Stimulated activated CD4-positive, alpha-beta T cell treated with anti-CD3 and anti-CD28 coated beads, Interleukin-2, amount 100 ng/mL, for 24 hours (primary cell): ENCODE data around the gene SELENOS.

ENCODE experiments used
- DNase-seq, 2 donors: peaks; one replicate each; pipeline ENCODE4 v3.0.0-alpha.2; 2020

The SELENOS gene

GRCh38 chr15:101250873-101251829 lies 26.1 kb downstream of the SELENOS start:
- DNase-seq: peak; percentile 33 to 43

- no peak for DNase-seq
Observed at GRCh38 chr15:101250341-101250831, 26.9 kb downstream of the SELENOS start.

GRCh38 chr15:101248274-101248673 lies 29.0 kb downstream of the SELENOS start:
- no peak for DNase-seq

- no peak for DNase-seq
Observed at GRCh38 chr15:101246824-101247745, 30.2 kb downstream of the SELENOS start.

- DNase-seq: no peak
Observed at GRCh38 chr15:101246391-101246790, 30.9 kb downstream of the SELENOS start.

- DNase-seq: no peak
Observed at GRCh38 chr15:101244889-101245668, 32.2 kb downstream of the SELENOS start.

- no peak for DNase-seq
Observed at GRCh38 chr15:101244036-101244781, 33.1 kb downstream of the SELENOS start.

- no peak for DNase-seq
Observed at GRCh38 chr15:101243420-101243819, 33.9 kb downstream of the SELENOS start.

GRCh38 chr15:101242999-101243336 lies 34.3 kb downstream of the SELENOS start:
- DNase-seq: no peak

- peak; percentile 31 to 48 for DNase-seq
Observed at GRCh38 chr15:101242160-101242998, 34.9 kb downstream of the SELENOS start.

- DNase-seq: no peak
Observed at GRCh38 chr15:101240358-101240757, 36.9 kb downstream of the SELENOS start.

GRCh38 chr15:101239724-101240136 lies 37.6 kb downstream of the SELENOS start:
- DNase-seq: no peak

GRCh38 chr15:101237251-101237650 lies 40.0 kb downstream of the SELENOS start:
- DNase-seq: no peak

- DNase-seq: no peak
Observed at GRCh38 chr15:101233651-101234280, 43.5 kb downstream of the SELENOS start.

GRCh38 chr15:101232677-101233076 lies 44.6 kb downstream of the SELENOS start:
- no peak for DNase-seq

GRCh38 chr15:101228313-101228712 lies 49.0 kb downstream of the SELENOS start:
- DNase-seq: no peak

GRCh38 chr15:101225658-101226057 lies 51.6 kb downstream of the SELENOS start:
- no peak for DNase-seq
